Measurements from ENCODE around the gene XPO4. TPM values are rescaled to one million over a fixed set of nuclear protein-coding genes. Genes with fewer than 3 reads are reported as not detected.
"Not testable (repeated sequence)": the region's sequence is repeated elsewhere in the genome, so short reads cannot be mapped to it uniquely, and the experiment has no call there.

Gene XPO4
- 10 to 100 TPM; 32.4 to 34.5 TPM for total RNA-seq

- Mint-ChIP-seq H3K4me1 (peaks cover 28% of the 10 kb centered on the region), H3K9me3 (no peaks in the 10 kb centered on the region), H3K4me3 (peak within 1 kb of the TSS; percentile 95), H3K27me3 (no peaks in the 10 kb centered on the region), H3K36me3 (peaks cover 18% of the 10 kb centered on the region), H3K27ac (peak within 1 kb of the TSS; percentile 90)
- DNase-seq = peak; percentile 87
Observed at GRCh38 chr13:20902438-20903163, at the start of gene XPO4. TSS of gene XPO4 (minus strand) at chr13:20902746. CDS start at chr13:20902738, 8 bp downstream.

GRCh38 chr13:20948001-20948400 lies 45.5 kb upstream of the XPO4 start:
- not testable (repeated sequence) for H3K9me3 Mint-ChIP-seq, DNase-seq, H3K4me3 Mint-ChIP-seq, H3K27ac Mint-ChIP-seq, H3K36me3 Mint-ChIP-seq
- peaks cover 58% of the 10 kb centered on the region for H3K27me3 Mint-ChIP-seq
- peaks cover 11% of the 10 kb centered on the region for H3K4me1 Mint-ChIP-seq

GRCh38 chr13:20945952-20946383 lies 43.4 kb upstream of the XPO4 start:
- Mint-ChIP-seq H3K9me3 (no peaks in the 10 kb centered on the region), H3K27me3 (peaks cover 55% of the 10 kb centered on the region), H3K4me3 (peak overlapping the region; percentile 29), H3K4me1 (peaks cover 11% of the 10 kb centered on the region), H3K27ac (no peak overlapping the region), H3K36me3 (no peaks in the 10 kb centered on the region)
- no peak for DNase-seq

GRCh38 chr13:20942938-20943559 lies 40.5 kb upstream of the XPO4 start:
- no peak for DNase-seq
- no peaks in the 10 kb centered on the region for H3K9me3 Mint-ChIP-seq
- H3K27me3 Mint-ChIP-seq = peaks cover 49% of the 10 kb centered on the region
- no peak overlapping the region for H3K27ac Mint-ChIP-seq
- H3K36me3 Mint-ChIP-seq = no peaks in the 10 kb centered on the region
- H3K4me3 Mint-ChIP-seq = no peak overlapping the region
- peaks cover 11% of the 10 kb centered on the region for H3K4me1 Mint-ChIP-seq

- DNase-seq, H3K27ac Mint-ChIP-seq, H3K9me3 Mint-ChIP-seq, H3K4me1 Mint-ChIP-seq, H3K36me3 Mint-ChIP-seq, H3K4me3 Mint-ChIP-seq: not testable (repeated sequence)
- H3K27me3 Mint-ChIP-seq = peaks cover 23% of the 10 kb centered on the region
Observed at GRCh38 chr13:20940511-20940910, 38.0 kb upstream of the XPO4 start.

- no peak for DNase-seq
- peaks cover 19% of the 10 kb centered on the region for H3K27me3 Mint-ChIP-seq
- H3K36me3 Mint-ChIP-seq = no peaks in the 10 kb centered on the region
- H3K27ac Mint-ChIP-seq = no peak overlapping the region
- no peaks in the 10 kb centered on the region for H3K9me3 Mint-ChIP-seq
- H3K4me1 Mint-ChIP-seq = peaks cover 2% of the 10 kb centered on the region
- no peak overlapping the region for H3K4me3 Mint-ChIP-seq
Observed at GRCh38 chr13:20940083-20940482, 37.5 kb upstream of the XPO4 start.

GRCh38 chr13:20939662-20940061 lies 37.1 kb upstream of the XPO4 start:
- Mint-ChIP-seq H3K4me1 (peaks cover 2% of the 10 kb centered on the region), H3K27ac (no peak overlapping the region)
- no peak for DNase-seq

GRCh38 chr13:20938302-20938701 lies 35.8 kb upstream of the XPO4 start:
- Mint-ChIP-seq H3K36me3 (no peaks in the 10 kb centered on the region), H3K9me3 (no peaks in the 10 kb centered on the region), H3K4me3 (no peak overlapping the region), H3K4me1 (no peaks in the 10 kb centered on the region), H3K27me3 (peaks cover 6% of the 10 kb centered on the region), H3K27ac (no peak overlapping the region)
- DNase-seq = no peak

More at GRCh38 chr13:20939662-20940061, 37.1 kb upstream of the XPO4 start:
- H3K4me3 Mint-ChIP-seq = no peak overlapping the region
- no peaks in the 10 kb centered on the region for H3K9me3 Mint-ChIP-seq
- peaks cover 15% of the 10 kb centered on the region for H3K27me3 Mint-ChIP-seq
- no peaks in the 10 kb centered on the region for H3K36me3 Mint-ChIP-seq

GRCh38 chr13:20927596-20928257 lies 25.2 kb upstream of the XPO4 start:
- Mint-ChIP-seq H3K27ac (no peak overlapping the region), H3K9me3 (no peaks in the 10 kb centered on the region), H3K4me3 (no peak overlapping the region), H3K36me3 (no peaks in the 10 kb centered on the region), H3K4me1 (no peaks in the 10 kb centered on the region), H3K27me3 (no peaks in the 10 kb centered on the region)
- DNase-seq = no peak

GRCh38 chr13:20925395-20925790 lies 22.8 kb upstream of the XPO4 start:
- not testable (repeated sequence) for H3K27ac Mint-ChIP-seq, H3K27me3 Mint-ChIP-seq, DNase-seq, H3K9me3 Mint-ChIP-seq, H3K4me3 Mint-ChIP-seq, H3K4me1 Mint-ChIP-seq, H3K36me3 Mint-ChIP-seq

- peak; percentile 59 for DNase-seq
- Mint-ChIP-seq H3K9me3 (no peaks in the 10 kb centered on the region), H3K27me3 (no peaks in the 10 kb centered on the region), H3K4me1 (no peaks in the 10 kb centered on the region), H3K36me3 (no peaks in the 10 kb centered on the region), H3K4me3 (no peak overlapping the region), H3K27ac (no peak overlapping the region)
Observed at GRCh38 chr13:20924758-20925394, 22.3 kb upstream of the XPO4 start.

- no peaks in the 10 kb centered on the region for H3K4me1 Mint-ChIP-seq
- no peaks in the 10 kb centered on the region for H3K9me3 Mint-ChIP-seq
- H3K36me3 Mint-ChIP-seq = no peaks in the 10 kb centered on the region
- H3K4me3 Mint-ChIP-seq = no peak overlapping the region
- no peaks in the 10 kb centered on the region for H3K27me3 Mint-ChIP-seq
- no peak for DNase-seq
- no peak overlapping the region for H3K27ac Mint-ChIP-seq
Observed at GRCh38 chr13:20923272-20923671, 20.7 kb upstream of the XPO4 start.

- no peaks in the 10 kb centered on the region for H3K9me3 Mint-ChIP-seq
- H3K36me3 Mint-ChIP-seq = no peaks in the 10 kb centered on the region
- H3K4me1 Mint-ChIP-seq = no peaks in the 10 kb centered on the region
- no peaks in the 10 kb centered on the region for H3K27me3 Mint-ChIP-seq
- no peak for DNase-seq
- H3K27ac Mint-ChIP-seq = no peak overlapping the region
- no peak overlapping the region for H3K4me3 Mint-ChIP-seq
Observed at GRCh38 chr13:20921572-20921971, 19.0 kb upstream of the XPO4 start.

- H3K27ac Mint-ChIP-seq, H3K36me3 Mint-ChIP-seq, H3K4me3 Mint-ChIP-seq, DNase-seq, H3K27me3 Mint-ChIP-seq, H3K4me1 Mint-ChIP-seq, H3K9me3 Mint-ChIP-seq: not testable (repeated sequence)
Observed at GRCh38 chr13:20915676-20916075, 13.1 kb upstream of the XPO4 start.

- no peaks in the 10 kb centered on the region for H3K9me3 Mint-ChIP-seq
- no peak overlapping the region for H3K27ac Mint-ChIP-seq
- DNase-seq = no peak
- H3K36me3 Mint-ChIP-seq = no peaks in the 10 kb centered on the region
- H3K27me3 Mint-ChIP-seq = peaks cover 4% of the 10 kb centered on the region
- H3K4me1 Mint-ChIP-seq = no peaks in the 10 kb centered on the region
- H3K4me3 Mint-ChIP-seq = no peak overlapping the region
Observed at GRCh38 chr13:20911037-20911436, 8.5 kb upstream of the XPO4 start.

Measured in activated naive CD8-positive, alpha-beta T cell treated with anti-CD3 and anti-CD28 coated beads for 36 hours (primary cell).